Ovary (tissue), 3 donors: Measurements from ENCODE around the gene CILP2.

Experiments used
- POLR2A ChIP-seq: fragments of 450-650 bp; IDR thresholded peaks from one replicate; pipeline ENCODE4 v1.6.1; 2017; ENCODE audit warnings: antibody characterized with exemption, mild to moderate bottlenecking, moderate library complexity
- TF ChIP-seq, protein P1 (sequence below), 3 donors: fragments of 450-650 bp in 2 of 3; fragments of 200-600 bp in 1 of 3; IDR thresholded peaks; one replicate each; pipeline versions ENCODE4 v1.5.1 to v1.8.0; 2016 to 2022; ENCODE audit warnings: antibody characterized with exemption in 3 of 3, mild to moderate bottlenecking in 1 of 3
- donor health status: DM: no; HTN: no; CAD: no.

DNA sequence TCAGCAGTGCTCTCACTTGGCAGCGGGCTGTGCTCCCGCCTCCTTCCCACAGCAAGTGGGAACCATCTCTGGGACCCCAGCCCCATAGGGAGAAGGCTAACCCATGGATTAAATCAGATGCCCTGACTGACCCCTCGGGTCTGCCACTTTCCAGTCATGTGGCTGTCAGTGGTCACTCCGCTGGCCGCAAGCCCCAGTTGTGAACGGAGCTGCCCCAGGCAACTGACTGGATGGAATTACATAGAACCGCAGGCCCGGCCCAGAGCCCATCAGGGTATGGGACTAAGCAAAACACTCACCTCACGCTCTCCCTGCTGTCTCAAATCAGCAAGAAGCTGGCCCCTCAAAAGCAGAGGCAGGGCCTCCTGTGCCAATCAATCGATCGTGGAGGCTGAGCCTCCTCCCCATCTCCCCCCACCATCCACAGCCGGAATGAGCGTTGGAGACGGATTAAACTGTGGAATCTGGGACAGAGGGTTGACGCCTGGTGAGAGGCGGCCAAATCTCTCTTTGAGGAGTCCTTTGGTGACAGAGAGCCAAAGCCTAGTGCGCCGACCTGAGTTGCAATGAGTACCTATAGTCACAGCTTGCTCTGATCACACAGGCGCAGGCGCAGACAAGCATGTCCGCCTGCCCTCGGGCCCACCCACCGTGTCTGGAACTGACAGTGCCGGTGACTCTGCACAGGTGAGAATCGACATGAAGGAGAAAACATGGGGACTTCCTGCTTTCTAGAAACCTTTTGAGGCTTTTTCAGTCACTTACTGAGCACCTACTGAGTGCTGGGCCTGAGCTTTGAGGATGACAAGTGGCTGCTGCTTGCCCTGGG is 41.7 kb downstream of the CILP2 start:
- no peak for TF ChIP-seq POLR2A
- TF ChIP-seq, protein P1, sequence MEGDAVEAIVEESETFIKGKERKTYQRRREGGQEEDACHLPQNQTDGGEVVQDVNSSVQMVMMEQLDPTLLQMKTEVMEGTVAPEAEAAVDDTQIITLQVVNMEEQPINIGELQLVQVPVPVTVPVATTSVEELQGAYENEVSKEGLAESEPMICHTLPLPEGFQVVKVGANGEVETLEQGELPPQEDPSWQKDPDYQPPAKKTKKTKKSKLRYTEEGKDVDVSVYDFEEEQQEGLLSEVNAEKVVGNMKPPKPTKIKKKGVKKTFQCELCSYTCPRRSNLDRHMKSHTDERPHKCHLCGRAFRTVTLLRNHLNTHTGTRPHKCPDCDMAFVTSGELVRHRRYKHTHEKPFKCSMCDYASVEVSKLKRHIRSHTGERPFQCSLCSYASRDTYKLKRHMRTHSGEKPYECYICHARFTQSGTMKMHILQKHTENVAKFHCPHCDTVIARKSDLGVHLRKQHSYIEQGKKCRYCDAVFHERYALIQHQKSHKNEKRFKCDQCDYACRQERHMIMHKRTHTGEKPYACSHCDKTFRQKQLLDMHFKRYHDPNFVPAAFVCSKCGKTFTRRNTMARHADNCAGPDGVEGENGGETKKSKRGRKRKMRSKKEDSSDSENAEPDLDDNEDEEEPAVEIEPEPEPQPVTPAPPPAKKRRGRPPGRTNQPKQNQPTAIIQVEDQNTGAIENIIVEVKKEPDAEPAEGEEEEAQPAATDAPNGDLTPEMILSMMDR (IDR thresholded peaks at IDR 0.05) = no peak
